Activated naive CD4-positive, alpha-beta T cell treated with anti-CD3 and anti-CD28 coated beads, Interleukin-2, amount 50 U/mL, for 72 hours (primary cell): ENCODE results near the gene PAOX. TPM values are rescaled to one million over a fixed set of nuclear protein-coding genes. Genes with fewer than 3 reads are reported as not detected.
"Not testable (repeated sequence)": the region's sequence is repeated elsewhere in the genome, so short reads cannot be mapped to it uniquely, and the experiment has no call there.

ENCODE experiments used
- ATAC-seq, 2 donors: fragments of 150-1000 bp; cut with Tn5 transposase; 2 replicates each; pipeline ENCODE4 v1.10.0; 2021; ENCODE audit warnings: mild to moderate bottlenecking in 2 of 2, moderate library complexity in 2 of 2
- DNase-seq, 2 donors: peaks; one replicate each; pipeline ENCODE4 v3.0.0; 2021 to 2022; ENCODE audit warnings: low spot score in 2 of 2
- H3K27ac Mint-ChIP-seq, 2 donors: one replicate each; pipeline ENCODE4 v1.8.0; 2022; ENCODE audit warnings: mild to moderate bottlenecking in 2 of 2, mixed read lengths in 2 of 2
- H3K36me3 Mint-ChIP-seq, 2 donors: one replicate each; pipeline ENCODE4 v1.8.0; 2022; ENCODE audit warnings: mixed read lengths in 2 of 2
- H3K9me3 Mint-ChIP-seq, 2 donors: one replicate each; pipeline ENCODE4 v1.8.0; 2022; ENCODE audit warnings: mixed read lengths in 2 of 2
- total RNA-seq, 2 donors: library from RNA; stranded (reverse); gene quantifications; one replicate each; pipeline ENCODE4 v1.2.3, GENCODE V29; 2022

The PAOX gene
- total RNA-seq, 2 donors from 2014 or later, result 3.9 to 5.6 TPM

- ATAC-seq, result no peak
- Mint-ChIP-seq H3K36me3 (no peaks in the 10 kb centered on the region), H3K27ac (no peak overlapping the region), H3K9me3 (no peaks in the 10 kb centered on the region)
- peak in 1 of 2 donors; percentile 17 for DNase-seq
Observed at GRCh38 chr10:133358162-133358924, 20.7 kb upstream of the PAOX start.

GRCh38 chr10:133358925-133359310, 20.1 kb upstream of the PAOX start:
- no peak for DNase-seq
- no peak for ATAC-seq
- Mint-ChIP-seq H3K9me3 (no peaks in the 10 kb centered on the region), H3K27ac (no peak overlapping the region), H3K36me3 (no peaks in the 10 kb centered on the region)

DNA sequence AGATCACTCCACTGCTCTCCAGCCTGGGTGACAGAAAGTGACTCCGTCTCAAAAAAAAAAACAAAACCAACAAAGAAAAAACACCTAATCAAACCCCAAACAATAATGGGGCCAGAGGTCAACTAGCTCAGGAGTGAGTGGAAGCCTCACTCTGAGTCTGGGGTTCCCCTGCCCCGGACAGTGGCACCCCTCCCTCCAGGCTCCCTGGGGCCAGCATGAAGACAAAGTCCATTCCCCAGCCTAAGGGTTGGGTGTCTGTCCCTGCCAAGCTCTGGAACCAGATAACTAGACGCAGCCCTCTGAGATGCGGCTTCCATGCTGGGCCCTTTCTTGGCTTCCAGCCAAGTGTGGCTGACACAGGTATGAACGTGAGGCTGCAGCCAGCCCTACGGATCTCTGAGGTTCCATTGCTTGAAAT, 19.5 kb upstream of the PAOX start:
- no peak overlapping the region for H3K27ac Mint-ChIP-seq
- no peaks in the 10 kb centered on the region for H3K36me3 Mint-ChIP-seq
- ATAC-seq, result no peak
- no peak for DNase-seq
- H3K9me3 Mint-ChIP-seq, result no peaks in the 10 kb centered on the region

GRCh38 chr10:133359972-133360610, 19.0 kb upstream of the PAOX start:
- H3K9me3 Mint-ChIP-seq, result no peaks in the 10 kb centered on the region
- DNase-seq (no peak), ATAC-seq (no peak)
- H3K36me3 Mint-ChIP-seq, result no peaks in the 10 kb centered on the region
- H3K27ac Mint-ChIP-seq, result no peak overlapping the region

DNA sequence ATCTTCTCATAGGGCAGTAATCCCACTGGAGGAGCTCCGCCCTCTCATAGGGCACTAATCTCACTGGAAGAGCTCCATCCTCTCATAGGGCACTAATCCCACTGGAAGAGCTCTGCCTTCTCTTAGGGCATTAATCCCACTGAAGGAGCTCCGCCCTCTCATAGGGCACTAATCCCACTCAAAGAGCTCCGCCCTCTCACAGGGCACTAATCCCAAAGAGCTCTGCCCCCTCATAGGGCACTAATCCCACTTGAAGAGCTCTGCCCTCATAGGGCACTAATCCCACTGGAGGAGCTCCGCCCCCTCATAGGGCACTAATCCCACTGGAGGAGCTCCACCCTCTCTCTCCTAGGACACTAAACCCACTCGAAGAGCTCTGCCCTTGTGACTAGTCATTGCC, 17.8 kb upstream of the PAOX start:
- ATAC-seq, result no peak
- no peak for DNase-seq
- no peaks in the 10 kb centered on the region for H3K36me3 Mint-ChIP-seq
- H3K9me3 Mint-ChIP-seq, result no peaks in the 10 kb centered on the region
- no peak overlapping the region for H3K27ac Mint-ChIP-seq

GRCh38 chr10:133361773-133362441, 17.2 kb upstream of the PAOX start:
- Mint-ChIP-seq H3K27ac (peak overlapping the region in 1 of 2 donors; percentile 10), H3K9me3 (no peaks in the 10 kb centered on the region), H3K36me3 (no peaks in the 10 kb centered on the region)
- no peak for DNase-seq
- no peak for ATAC-seq

DNA sequence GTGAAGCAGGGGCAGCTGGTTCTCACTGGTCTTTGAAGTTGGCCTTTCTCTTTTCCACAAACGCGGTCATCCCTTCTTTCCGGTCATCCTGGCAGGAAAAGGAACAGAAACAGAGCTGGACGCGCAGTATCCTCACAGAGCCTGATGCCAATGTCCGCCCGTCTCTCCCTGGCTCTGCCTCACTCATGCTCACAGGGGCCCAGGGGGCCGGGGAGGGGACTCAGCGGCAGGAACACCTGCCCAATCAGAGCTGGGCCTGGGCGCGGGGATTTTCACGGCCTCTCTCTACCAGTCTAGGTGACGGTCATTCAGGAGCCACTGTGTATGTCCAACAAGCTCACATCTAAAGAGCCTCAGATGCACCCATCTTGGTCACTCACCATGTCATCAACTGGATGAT, 16.2 kb upstream of the PAOX start:
- H3K9me3 Mint-ChIP-seq, result no peaks in the 10 kb centered on the region
- peaks cover 0 to 2% of the 10 kb centered on the region in 2 donors for H3K36me3 Mint-ChIP-seq
- H3K27ac Mint-ChIP-seq, result no peak overlapping the region
- no peak for ATAC-seq
- DNase-seq, result no peak

DNA sequence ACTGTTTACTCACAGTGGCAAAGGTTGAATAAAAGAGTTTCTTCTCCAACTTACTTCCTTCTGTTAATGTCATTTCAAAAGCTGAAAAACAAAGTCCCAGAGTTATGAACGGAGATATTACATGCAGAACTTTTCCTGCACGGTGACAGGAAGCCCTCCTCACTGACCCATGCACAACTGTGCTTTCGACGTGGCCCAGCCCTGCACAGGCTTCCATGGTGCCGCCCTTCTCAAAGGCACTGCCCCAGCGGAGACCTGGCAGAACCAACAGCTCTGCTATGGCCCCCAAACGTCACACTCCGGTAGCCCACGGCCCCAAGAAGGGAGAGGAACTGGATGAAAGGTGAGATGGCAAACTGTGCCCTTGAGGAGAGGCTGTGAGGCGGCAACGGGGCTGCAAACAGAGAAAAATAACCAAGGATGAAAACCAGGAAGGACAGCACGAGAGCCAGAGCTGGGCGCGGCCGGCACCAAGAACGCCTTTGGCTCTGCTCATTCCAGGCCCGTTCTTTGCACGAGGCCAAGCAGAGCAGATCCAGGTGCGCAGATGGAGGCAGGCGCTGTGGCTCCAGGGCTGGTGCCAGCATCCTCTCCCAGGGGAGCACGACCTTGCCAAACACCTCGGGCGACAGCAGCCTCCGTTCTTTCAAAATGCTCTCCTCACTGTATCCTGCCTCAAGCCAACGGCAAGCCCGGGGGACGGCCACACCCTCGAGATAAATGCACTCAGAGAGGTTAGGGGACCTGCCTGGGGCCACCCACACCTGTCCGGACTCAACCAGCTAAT, 14.2 kb upstream of the PAOX start:
- H3K9me3 Mint-ChIP-seq, result no peaks in the 10 kb centered on the region
- DNase-seq (no peak), ATAC-seq (no peak)
- no peak overlapping the region for H3K27ac Mint-ChIP-seq
- peaks cover 0 to 6% of the 10 kb centered on the region in 2 donors for H3K36me3 Mint-ChIP-seq

- DNase-seq (no peak), ATAC-seq (no peak)
- Mint-ChIP-seq H3K9me3 (no peaks in the 10 kb centered on the region), H3K27ac (no peak overlapping the region), H3K36me3 (peaks cover 0 to 6% of the 10 kb centered on the region in 2 donors)
Observed at GRCh38 chr10:133365461-133366129, 13.5 kb upstream of the PAOX start.

DNA sequence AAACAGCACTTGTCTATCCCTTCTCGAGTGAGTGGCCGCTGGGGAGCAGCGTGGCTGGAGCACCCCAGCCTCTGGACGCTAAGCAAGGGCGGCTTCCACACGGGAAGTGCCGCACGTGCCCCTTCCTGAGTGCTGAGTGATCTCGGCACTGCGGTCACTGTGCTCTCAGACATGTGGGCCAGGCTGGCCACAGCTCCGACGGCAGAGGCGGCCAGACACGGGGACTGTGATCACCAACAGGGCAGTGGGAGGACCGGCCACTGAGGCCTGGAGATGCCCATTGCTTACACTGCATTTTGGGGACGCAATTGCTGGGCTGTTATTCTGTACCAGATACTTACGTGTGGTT, 13.0 kb upstream of the PAOX start:
- DNase-seq, result no peak
- Mint-ChIP-seq H3K36me3 (peaks cover 0 to 6% of the 10 kb centered on the region in 2 donors), H3K9me3 (no peaks in the 10 kb centered on the region), H3K27ac (no peak overlapping the region)
- no peak for ATAC-seq

GRCh38 chr10:133366751-133367150, 12.3 kb upstream of the PAOX start:
- peaks cover 0 to 6% of the 10 kb centered on the region in 2 donors for H3K36me3 Mint-ChIP-seq
- H3K9me3 Mint-ChIP-seq, result no peaks in the 10 kb centered on the region
- ATAC-seq, result no peak

GRCh38 chr10:133367461-133367860, 11.6 kb upstream of the PAOX start:
- ATAC-seq, H3K36me3 Mint-ChIP-seq, DNase-seq, H3K27ac Mint-ChIP-seq, H3K9me3 Mint-ChIP-seq: not testable (repeated sequence)

More at GRCh38 chr10:133366751-133367150, 12.3 kb upstream of the PAOX start:
- no peak for DNase-seq
- no peak overlapping the region for H3K27ac Mint-ChIP-seq

- Mint-ChIP-seq H3K9me3 (no peaks in the 10 kb centered on the region), H3K36me3 (peaks cover 0 to 6% of the 10 kb centered on the region in 2 donors), H3K27ac (no peak overlapping the region)
- ATAC-seq (no peak), DNase-seq (no peak)
Observed at GRCh38 chr10:133368153-133368552, 10.9 kb upstream of the PAOX start.

GRCh38 chr10:133370030-133370786, 8.9 kb upstream of the PAOX start:
- peaks cover 0 to 6% of the 10 kb centered on the region in 2 donors for H3K36me3 Mint-ChIP-seq
- H3K27ac Mint-ChIP-seq, result no peak overlapping the region
- no peaks in the 10 kb centered on the region for H3K9me3 Mint-ChIP-seq
- DNase-seq (no peak), ATAC-seq (no peak)

- DNase-seq (no peak), ATAC-seq (no peak)
- Mint-ChIP-seq H3K27ac (no peak overlapping the region), H3K36me3 (peaks cover 0 to 6% of the 10 kb centered on the region in 2 donors), H3K9me3 (no peaks in the 10 kb centered on the region)
Observed at GRCh38 chr10:133372507-133372906, 6.6 kb upstream of the PAOX start.
